Gastroesophageal sphincter (tissue), 4 donors: ENCODE measurements around the gene SLC15A2. TPM values are rescaled to one million over a fixed set of nuclear protein-coding genes. Genes with fewer than 3 reads are reported as not detected.

Experiments used
- ATAC-seq: fragments of 150-250 bp; one replicate; pipeline ENCODE4 v1.9.1; 2016; ENCODE audit warnings: mild to moderate bottlenecking, moderate library complexity
- H3K27ac ChIP-seq, 4 donors: fragments of 200-600 bp; sonication (generic) in 3 of 4; 1 replicate in 3 of 4; 2 replicates in 1 of 4; pipeline ENCODE4 v1.5.1; 2016 to 2019
- H3K27me3 ChIP-seq: fragments of 200-600 bp; sonication (generic); one replicate; pipeline ENCODE4 v1.5.1; 2019
- H3K36me3 ChIP-seq, 2 donors: fragments of 200-600 bp; sonication (generic); one replicate each; pipeline ENCODE4 v1.5.1; 2019; ENCODE audit warnings: control low read depth in 1 of 2
- H3K4me1 ChIP-seq, 3 donors: fragments of 200-600 bp; sonication (generic); 1 replicate in 2 of 3; 2 replicates in 1 of 3; pipeline ENCODE4 v1.5.1; 2016 to 2019; ENCODE audit warnings: control low read depth in 2 of 3
- H3K4me3 ChIP-seq, 2 donors: fragments of 200-600 bp; sonication (generic); one replicate each; pipeline ENCODE4 v1.5.1; 2019; ENCODE audit warnings: mild to moderate bottlenecking in 1 of 2, moderate library complexity in 1 of 2
- H3K9me3 ChIP-seq, 3 donors: fragments of 200-600 bp; sonication (generic); one replicate each; pipeline ENCODE4 v1.5.1; 2017 to 2019; ENCODE audit warnings: control low read depth in 2 of 3
- CTCF ChIP-seq, 4 experiments: fragments of 200-600 bp in 2 of 4; fragments of 450-650 bp in 2 of 4; sonication (generic) in 1 of 4; IDR thresholded peaks; one replicate each; pipeline ENCODE4 v1.5.1; 2017 to 2019; ENCODE audit warnings: antibody characterized with exemption in 4 of 4, mild to moderate bottlenecking in 2 of 4, moderate library complexity in 2 of 4
- EP300 ChIP-seq: sonication (generic); formaldehyde crosslinking; IDR thresholded peaks from one replicate; pipeline ENCODE4 v1.6.1; 2017; ENCODE audit warnings: antibody characterized with exemption, mild to moderate bottlenecking
- POLR2A ChIP-seq, 2 donors: fragments of 450-650 bp; IDR thresholded peaks; one replicate each; pipeline ENCODE4 v1.6.1; 2017; ENCODE audit warnings: antibody characterized with exemption in 2 of 2, mild to moderate bottlenecking in 2 of 2, moderate library complexity in 1 of 2
- POLR2AphosphoS5 ChIP-seq: sonication (generic); formaldehyde crosslinking; IDR thresholded peaks from one replicate; pipeline ENCODE4 v1.6.1; 2017; ENCODE audit warnings: antibody characterized with exemption
- WGBS, 2 donors: methylation state at CpG; one replicate each; pipeline ENCODE4 v1.1.5; 2018; ENCODE audit warnings: low coverage in 1 of 2; 5-methylcytosine and 5-hydroxymethylcytosine counted together
- total RNA-seq, 4 donors: library from RNA; depleted of rRNA; stranded (reverse); fragments of >200 nt; gene quantifications; one replicate each; pipeline ENCODE4 v1.1.0, GENCODE V29; 2016

The SLC15A2 gene
- total RNA-seq, 4 donors from 2014 or later: 0.66 to 7.1 (median 2.6) TPM

GRCh38 chr3:121863801-121864200, 30.4 kb upstream of the SLC15A2 start:
- H3K27ac ChIP-seq: no peak overlapping the region
- H3K4me1 ChIP-seq: no peaks in the 10 kb centered on the region
- TF ChIP-seq POLR2A (IDR thresholded peaks at IDR 0.05) (no peak), POLR2AphosphoS5 (no peak), EP300 (no peak), CTCF (IDR thresholded peaks at IDR 0.05) (no peak)
- no peak for ATAC-seq
- H3K4me3 ChIP-seq: no peak overlapping the region
- peaks cover 0 to 10% of the 10 kb centered on the region in 2 donors for H3K36me3 ChIP-seq
- peaks cover 0 to 15% (median 0%) of the 10 kb centered on the region in 3 donors for H3K9me3 ChIP-seq
- H3K27me3 ChIP-seq: no peaks in the 10 kb centered on the region

GRCh38 chr3:121869736-121870135, 24.5 kb upstream of the SLC15A2 start:
- no peak for ATAC-seq
- H3K27ac ChIP-seq: no peak overlapping the region
- H3K27me3 ChIP-seq: no peaks in the 10 kb centered on the region
- no peaks in the 10 kb centered on the region for H3K9me3 ChIP-seq
- no peaks in the 10 kb centered on the region for H3K4me1 ChIP-seq
- no peaks in the 10 kb centered on the region for H3K36me3 ChIP-seq
- 91 to 93% methylated on average over 2 of the region's 2 CpGs for WGBS, 2 donors
- H3K4me3 ChIP-seq: no peak overlapping the region
- TF ChIP-seq EP300 (no peak), CTCF (IDR thresholded peaks at IDR 0.05) (no peak), POLR2AphosphoS5 (no peak), POLR2A (IDR thresholded peaks at IDR 0.05) (no peak)

- no peak overlapping the region for H3K27ac ChIP-seq
- no peaks in the 10 kb centered on the region for H3K9me3 ChIP-seq
- no peak overlapping the region for H3K4me3 ChIP-seq
- H3K27me3 ChIP-seq: no peaks in the 10 kb centered on the region
- H3K36me3 ChIP-seq: no peaks in the 10 kb centered on the region
- no peaks in the 10 kb centered on the region for H3K4me1 ChIP-seq
- ATAC-seq: no peak
- no peak for TF ChIP-seq POLR2AphosphoS5
- no peak for TF ChIP-seq CTCF (IDR thresholded peaks at IDR 0.05)
- TF ChIP-seq POLR2A (IDR thresholded peaks at IDR 0.05): no peak
- no peak for TF ChIP-seq EP300
These were observed 23.5 kb upstream of the SLC15A2 start for GRCh38 chr3:121870717-121871116.

GRCh38 chr3:121871430-121871829, 22.8 kb upstream of the SLC15A2 start:
- H3K36me3 ChIP-seq: no peaks in the 10 kb centered on the region
- H3K27me3 ChIP-seq: no peaks in the 10 kb centered on the region
- TF ChIP-seq POLR2A (IDR thresholded peaks at IDR 0.05) (no peak), EP300 (no peak), CTCF (IDR thresholded peaks at IDR 0.05) (no peak), POLR2AphosphoS5 (no peak)
- no peaks in the 10 kb centered on the region for H3K9me3 ChIP-seq
- H3K4me1 ChIP-seq: no peaks in the 10 kb centered on the region
- 75 to 80% methylated on average over 1 of the region's 1 CpG for WGBS, 2 donors
- no peak overlapping the region for H3K27ac ChIP-seq
- no peak overlapping the region for H3K4me3 ChIP-seq
- no peak for ATAC-seq

GRCh38 chr3:121878411-121878810, 15.8 kb upstream of the SLC15A2 start:
- Histone ChIP-seq H3K27me3 (no peaks in the 10 kb centered on the region), H3K4me1 (no peaks in the 10 kb centered on the region), H3K4me3 (no peak overlapping the region), H3K36me3 (no peaks in the 10 kb centered on the region), H3K9me3 (no peaks in the 10 kb centered on the region), H3K27ac (no peak overlapping the region)
- TF ChIP-seq POLR2A (IDR thresholded peaks at IDR 0.05) (no peak), POLR2AphosphoS5 (no peak), CTCF (IDR thresholded peaks at IDR 0.05) (no peak), EP300 (no peak)
- WGBS, 2 donors: 35 to 36% methylated on average over 1 of the region's 1 CpG
- no peak for ATAC-seq
